GM18867 (cell line): Measurements from ENCODE around the gene SLAMF6.
A peak's percentile ranks its signal among the peaks of the same experiment; 100 is the strongest.
"Not testable (repeated sequence)": the region's sequence is repeated elsewhere in the genome, so short reads cannot be mapped to it uniquely, and the experiment has no call there.

ENCODE experiments used
- ATAC-seq: cut with Tn5 transposase; IDR thresholded peaks from one replicate; pipeline ENCODE4 v1.9.1; 2021; ENCODE audit warnings: mild to moderate bottlenecking, moderate library complexity; ENCODE audit not compliant: unreplicated experiment

The SLAMF6 gene

GRCh38 chr1:160522622-160523345 lies at the start of gene SLAMF6:
TSS of gene SLAMF6 (minus strand) at chr1:160523255. CDS start at chr1:160523192, 63 bp downstream.
- peak; percentile 53 for ATAC-seq

GRCh38 chr1:160570840-160571239 lies 47.8 kb upstream of the SLAMF6 start:
- no peak for ATAC-seq

- no peak for ATAC-seq
These were observed 46.8 kb upstream of the SLAMF6 start for GRCh38 chr1:160569806-160570205.

- ATAC-seq, result peak; percentile 66
These were observed 45.0 kb upstream of the SLAMF6 start for GRCh38 chr1:160567858-160568682.

GRCh38 chr1:160567341-160567740 lies 44.3 kb upstream of the SLAMF6 start:
- ATAC-seq, result no peak

- ATAC-seq, result no peak
These were observed 42.5 kb upstream of the SLAMF6 start for GRCh38 chr1:160565564-160565963.

- ATAC-seq, result not testable (repeated sequence)
These were observed 40.2 kb upstream of the SLAMF6 start for GRCh38 chr1:160563230-160563629.

GRCh38 chr1:160562745-160563144 lies 39.7 kb upstream of the SLAMF6 start:
- not testable (repeated sequence) for ATAC-seq

- no peak for ATAC-seq
These were observed 37.8 kb upstream of the SLAMF6 start for GRCh38 chr1:160560806-160561205.

- no peak for ATAC-seq
These were observed 37.1 kb upstream of the SLAMF6 start for GRCh38 chr1:160560045-160560705.

- ATAC-seq, result not testable (repeated sequence)
These were observed 36.4 kb upstream of the SLAMF6 start for GRCh38 chr1:160559437-160559836.

GRCh38 chr1:160558660-160559380 lies 35.8 kb upstream of the SLAMF6 start:
- ATAC-seq, result no peak

GRCh38 chr1:160553778-160554177 lies 30.7 kb upstream of the SLAMF6 start:
- no peak for ATAC-seq

- ATAC-seq, result no peak
These were observed 29.4 kb upstream of the SLAMF6 start for GRCh38 chr1:160552425-160552824.

- ATAC-seq, result no peak
These were observed 27.5 kb upstream of the SLAMF6 start for GRCh38 chr1:160550572-160551034.

GRCh38 chr1:160549665-160550006 lies 26.6 kb upstream of the SLAMF6 start:
- no peak for ATAC-seq

- ATAC-seq, result peak; percentile 57
These were observed 26.1 kb upstream of the SLAMF6 start for GRCh38 chr1:160548960-160549664.

GRCh38 chr1:160548183-160548582 lies 25.1 kb upstream of the SLAMF6 start:
- ATAC-seq, result no peak

GRCh38 chr1:160547422-160547821 lies 24.4 kb upstream of the SLAMF6 start:
- ATAC-seq, result no peak

- no peak for ATAC-seq
These were observed 23.9 kb upstream of the SLAMF6 start for GRCh38 chr1:160546942-160547341.
